ENCODE data around the gene MAGED4. TPM values are rescaled to one million over a fixed set of nuclear protein-coding genes. Genes with fewer than 3 reads are reported as not detected.
"Not testable (repeated sequence)": the region's sequence is repeated elsewhere in the genome, so short reads cannot be mapped to it uniquely, and the experiment has no call there.

The MAGED4 gene
- total and polyA plus RNA-seq, 2 donors from 2014 or later: 1.9 to 3.9 TPM

DNA sequence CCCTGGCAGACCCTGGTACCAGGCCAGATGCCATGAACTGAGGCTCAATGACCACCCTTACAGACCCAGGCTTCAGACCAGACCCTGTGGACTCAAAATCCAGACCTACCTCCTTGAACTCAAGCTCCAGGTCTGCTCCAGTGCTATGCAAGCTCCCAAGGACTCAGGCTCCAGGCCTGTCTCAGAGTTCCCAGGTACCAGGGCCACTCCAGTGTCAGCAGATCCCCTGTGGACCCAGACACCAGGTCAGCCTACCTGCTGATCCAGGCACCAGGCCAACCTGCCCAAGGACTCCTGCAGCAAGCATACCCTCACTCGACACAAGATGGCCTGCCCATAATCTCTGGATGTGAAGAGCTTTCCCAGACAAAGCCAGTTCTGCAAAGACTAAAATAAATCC lies 44.7 kb upstream of the MAGED4 start:
- H3K4me1 ChIP-seq (ENCODE audit: control insufficient read depth in 2 of 3, insufficient read depth in 2 of 3, low read depth in 1 of 3, low read length in 3 of 3): no peaks in the 10 kb centered on the region
- no peak overlapping the region for H3K9ac ChIP-seq (ENCODE audit: low read length in 3 of 3)
- no peak overlapping the region for H3K4me3 ChIP-seq (ENCODE audit: low read length in 3 of 3)
- H3K27me3 ChIP-seq (ENCODE audit: control insufficient read depth, insufficient read depth, low read length): no peaks in the 10 kb centered on the region
- intact Hi-C loops (cut with DNase I): no loop called here
- FAIRE-seq (no peak), DNase-seq (no peak)
- no peaks in the 10 kb centered on the region for H3K36me3 ChIP-seq (ENCODE audit: control insufficient read depth in 2 of 3, insufficient read depth in 3 of 3, low read length in 3 of 3)
- no peaks in the 10 kb centered on the region for H3K9me3 ChIP-seq (ENCODE audit: control insufficient read depth in 2 of 3, insufficient read depth in 1 of 3, low read length in 3 of 3)
- TF ChIP-seq, protein P1, sequence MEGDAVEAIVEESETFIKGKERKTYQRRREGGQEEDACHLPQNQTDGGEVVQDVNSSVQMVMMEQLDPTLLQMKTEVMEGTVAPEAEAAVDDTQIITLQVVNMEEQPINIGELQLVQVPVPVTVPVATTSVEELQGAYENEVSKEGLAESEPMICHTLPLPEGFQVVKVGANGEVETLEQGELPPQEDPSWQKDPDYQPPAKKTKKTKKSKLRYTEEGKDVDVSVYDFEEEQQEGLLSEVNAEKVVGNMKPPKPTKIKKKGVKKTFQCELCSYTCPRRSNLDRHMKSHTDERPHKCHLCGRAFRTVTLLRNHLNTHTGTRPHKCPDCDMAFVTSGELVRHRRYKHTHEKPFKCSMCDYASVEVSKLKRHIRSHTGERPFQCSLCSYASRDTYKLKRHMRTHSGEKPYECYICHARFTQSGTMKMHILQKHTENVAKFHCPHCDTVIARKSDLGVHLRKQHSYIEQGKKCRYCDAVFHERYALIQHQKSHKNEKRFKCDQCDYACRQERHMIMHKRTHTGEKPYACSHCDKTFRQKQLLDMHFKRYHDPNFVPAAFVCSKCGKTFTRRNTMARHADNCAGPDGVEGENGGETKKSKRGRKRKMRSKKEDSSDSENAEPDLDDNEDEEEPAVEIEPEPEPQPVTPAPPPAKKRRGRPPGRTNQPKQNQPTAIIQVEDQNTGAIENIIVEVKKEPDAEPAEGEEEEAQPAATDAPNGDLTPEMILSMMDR (IDR thresholded peaks at IDR 0.05; ENCODE audit: borderline replicate concordance, extremely low read depth, insufficient read depth): no peak
- no peak overlapping the region for H3K27ac ChIP-seq (ENCODE audit: low read depth in 2 of 2, low read length in 2 of 2)

DNA sequence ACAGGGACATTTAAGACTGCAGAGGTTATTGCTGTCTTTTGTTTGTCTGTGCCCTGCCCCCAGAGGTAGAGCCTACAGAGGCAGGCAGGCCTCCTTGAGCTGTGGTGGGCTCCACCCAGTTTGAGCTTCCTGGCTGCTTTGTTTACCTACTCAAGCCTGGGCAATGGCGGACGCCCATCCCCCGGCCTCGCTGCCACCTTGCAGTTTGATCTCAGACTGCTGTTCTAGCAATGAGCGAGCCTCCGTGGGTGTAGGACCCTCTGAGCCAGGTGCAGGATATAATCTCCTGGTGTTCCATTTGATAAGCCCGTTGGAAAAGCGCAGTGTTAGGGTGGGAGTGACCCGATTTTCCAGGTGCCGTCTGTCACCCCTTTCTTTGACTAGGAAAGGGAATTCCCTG lies 34.0 kb upstream of the MAGED4 start:
- H3K36me3 ChIP-seq (ENCODE audit: control insufficient read depth in 2 of 3, insufficient read depth in 3 of 3, low read length in 3 of 3); DNase-seq; FAIRE-seq; intact Hi-C loops (cut with DNase I); H3K9ac ChIP-seq (ENCODE audit: low read length in 3 of 3); H3K9me3 ChIP-seq (ENCODE audit: control insufficient read depth in 2 of 3, insufficient read depth in 1 of 3, low read length in 3 of 3); H3K4me1 ChIP-seq (ENCODE audit: control insufficient read depth in 2 of 3, insufficient read depth in 2 of 3, low read depth in 1 of 3, low read length in 3 of 3); H3K27me3 ChIP-seq (ENCODE audit: control insufficient read depth, insufficient read depth, low read length); H3K4me3 ChIP-seq (ENCODE audit: low read length in 3 of 3); H3K27ac ChIP-seq (ENCODE audit: low read depth in 2 of 2, low read length in 2 of 2): not testable (repeated sequence)

DNA sequence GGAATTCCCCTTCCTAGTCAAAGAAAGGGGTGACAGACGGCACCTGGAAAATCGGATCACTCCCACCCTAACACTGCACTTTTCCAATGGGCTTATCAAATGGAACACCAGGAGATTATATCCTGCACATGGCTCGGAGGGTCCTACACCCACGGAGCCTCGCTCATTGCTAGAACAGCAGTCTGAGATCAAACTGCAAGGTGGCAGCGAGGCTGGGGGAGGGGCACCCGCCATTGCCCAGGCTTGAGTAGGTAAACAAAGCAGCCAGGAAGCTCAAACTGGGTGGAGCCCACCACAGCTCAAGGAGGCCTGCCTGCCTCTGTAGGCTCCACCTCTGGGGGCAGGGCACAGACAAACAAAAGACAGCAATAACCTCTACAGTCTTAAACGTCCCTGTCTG lies 24.5 kb upstream of the MAGED4 start:
- FAIRE-seq; H3K27ac ChIP-seq (ENCODE audit: low read depth in 2 of 2, low read length in 2 of 2); intact Hi-C loops (cut with DNase I); H3K4me3 ChIP-seq (ENCODE audit: low read length in 3 of 3); H3K9ac ChIP-seq (ENCODE audit: low read length in 3 of 3); H3K27me3 ChIP-seq (ENCODE audit: control insufficient read depth, insufficient read depth, low read length); H3K36me3 ChIP-seq (ENCODE audit: control insufficient read depth in 2 of 3, insufficient read depth in 3 of 3, low read length in 3 of 3); H3K4me1 ChIP-seq (ENCODE audit: control insufficient read depth in 2 of 3, insufficient read depth in 2 of 3, low read depth in 1 of 3, low read length in 3 of 3); DNase-seq; H3K9me3 ChIP-seq (ENCODE audit: control insufficient read depth in 2 of 3, insufficient read depth in 1 of 3, low read length in 3 of 3): not testable (repeated sequence)

DNA sequence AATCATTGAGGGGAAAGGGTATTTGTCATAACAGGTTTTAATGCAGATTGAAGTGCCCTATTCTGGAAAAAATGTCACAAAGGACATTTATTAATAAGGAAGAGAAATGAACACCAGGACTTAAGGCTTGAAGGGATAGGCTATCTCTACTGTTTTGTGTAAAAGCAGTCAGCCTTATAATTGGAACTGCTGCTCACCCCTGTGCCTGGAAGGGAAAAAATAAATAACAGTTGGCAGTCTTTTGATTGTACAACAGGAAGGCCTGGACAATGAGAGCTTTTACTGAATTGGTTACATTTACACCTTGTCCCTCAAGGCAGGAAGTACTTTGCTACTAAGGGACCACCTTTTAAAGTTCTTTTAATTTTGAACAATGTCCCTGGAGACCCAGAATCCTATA lies 17.8 kb upstream of the MAGED4 start:
- H3K27me3 ChIP-seq (ENCODE audit: control insufficient read depth, insufficient read depth, low read length): no peaks in the 10 kb centered on the region
- no peaks in the 10 kb centered on the region for H3K4me1 ChIP-seq (ENCODE audit: control insufficient read depth in 2 of 3, insufficient read depth in 2 of 3, low read depth in 1 of 3, low read length in 3 of 3)
- FAIRE-seq (no peak), DNase-seq (no peak)
- intact Hi-C loops (cut with DNase I): no loop called here
- H3K9ac ChIP-seq (ENCODE audit: low read length in 3 of 3): no peak overlapping the region
- no peak overlapping the region for H3K4me3 ChIP-seq (ENCODE audit: low read length in 3 of 3)
- no peaks in the 10 kb centered on the region for H3K36me3 ChIP-seq (ENCODE audit: control insufficient read depth in 2 of 3, insufficient read depth in 3 of 3, low read length in 3 of 3)
- TF ChIP-seq, protein P1 (IDR thresholded peaks at IDR 0.05; ENCODE audit: borderline replicate concordance, extremely low read depth, insufficient read depth): no peak
- no peaks in the 10 kb centered on the region for H3K9me3 ChIP-seq (ENCODE audit: control insufficient read depth in 2 of 3, insufficient read depth in 1 of 3, low read length in 3 of 3)
- no peak overlapping the region for H3K27ac ChIP-seq (ENCODE audit: low read depth in 2 of 2, low read length in 2 of 2)

DNA sequence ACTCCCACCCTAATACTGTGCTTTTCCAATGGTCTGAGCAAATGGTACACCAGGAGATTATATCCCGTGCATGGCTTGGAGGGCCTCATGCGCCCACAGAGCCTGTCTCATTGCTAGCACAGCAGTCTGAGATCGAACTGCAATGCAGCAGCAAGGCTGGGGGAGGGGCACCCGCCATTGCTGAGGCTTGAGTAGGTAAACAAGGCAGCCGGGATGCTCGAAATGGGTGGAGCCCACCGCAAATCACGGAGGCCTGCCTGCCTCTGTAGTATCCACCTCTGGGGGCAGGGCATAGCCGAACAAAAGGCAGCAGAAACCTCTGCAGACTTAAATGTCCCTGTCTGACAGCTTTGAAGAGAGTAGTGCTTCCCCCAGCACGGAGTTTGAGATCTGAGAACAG lies 13.6 kb upstream of the MAGED4 start:
- intact Hi-C loops (cut with DNase I); H3K9me3 ChIP-seq (ENCODE audit: control insufficient read depth in 2 of 3, insufficient read depth in 1 of 3, low read length in 3 of 3); H3K4me1 ChIP-seq (ENCODE audit: control insufficient read depth in 2 of 3, insufficient read depth in 2 of 3, low read depth in 1 of 3, low read length in 3 of 3); H3K27me3 ChIP-seq (ENCODE audit: control insufficient read depth, insufficient read depth, low read length); H3K27ac ChIP-seq (ENCODE audit: low read depth in 2 of 2, low read length in 2 of 2); H3K9ac ChIP-seq (ENCODE audit: low read length in 3 of 3); H3K36me3 ChIP-seq (ENCODE audit: control insufficient read depth in 2 of 3, insufficient read depth in 3 of 3, low read length in 3 of 3); H3K4me3 ChIP-seq (ENCODE audit: low read length in 3 of 3); FAIRE-seq; DNase-seq: not testable (repeated sequence)

DNA sequence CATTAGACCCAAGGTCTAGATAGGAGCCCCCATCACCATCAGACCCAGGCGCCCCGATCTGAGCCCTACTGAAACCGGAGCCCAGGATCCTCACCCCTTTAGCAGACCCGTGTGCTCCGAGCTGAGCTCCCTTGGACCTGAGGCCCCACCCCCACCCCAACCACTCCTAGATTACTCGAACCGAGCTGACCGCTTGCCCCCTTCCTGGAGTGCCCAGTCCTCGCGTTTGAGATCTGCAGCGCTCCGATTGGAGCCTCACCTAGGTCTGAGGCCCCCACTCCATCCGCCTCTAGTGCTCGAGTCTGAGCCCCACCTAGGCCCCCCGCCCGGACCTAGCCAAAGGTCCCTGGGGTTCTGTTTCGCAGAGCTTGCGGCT lies 378 bp downstream of the MAGED4 start:
- H3K36me3 ChIP-seq (ENCODE audit: control insufficient read depth in 2 of 3, insufficient read depth in 3 of 3, low read length in 3 of 3); FAIRE-seq; H3K27me3 ChIP-seq (ENCODE audit: control insufficient read depth, insufficient read depth, low read length); H3K27ac ChIP-seq (ENCODE audit: low read depth in 2 of 2, low read length in 2 of 2); H3K9me3 ChIP-seq (ENCODE audit: control insufficient read depth in 2 of 3, insufficient read depth in 1 of 3, low read length in 3 of 3); intact Hi-C loops (cut with DNase I); H3K4me3 ChIP-seq (ENCODE audit: low read length in 3 of 3); DNase-seq; H3K9ac ChIP-seq (ENCODE audit: low read length in 3 of 3); H3K4me1 ChIP-seq (ENCODE audit: control insufficient read depth in 2 of 3, insufficient read depth in 2 of 3, low read depth in 1 of 3, low read length in 3 of 3): not testable (repeated sequence)

DNA sequence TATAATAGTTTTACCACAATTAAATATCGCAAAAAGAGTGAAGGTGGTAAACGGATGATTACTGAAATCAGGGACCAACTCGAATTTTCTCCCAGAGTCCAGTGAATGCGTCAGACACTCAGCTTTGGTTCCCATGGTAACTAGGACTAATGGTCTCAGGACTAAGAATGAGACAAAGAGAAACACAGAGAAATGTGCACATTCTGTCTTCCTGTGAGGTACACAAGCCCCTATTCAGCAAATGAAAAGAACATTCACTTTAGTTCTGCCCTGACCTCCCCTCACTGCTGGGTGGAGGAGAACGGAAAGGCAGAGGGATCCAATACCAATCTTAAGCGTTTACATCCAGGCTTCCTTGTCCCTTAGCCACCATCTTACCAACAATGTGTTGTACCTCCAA lies 26.7 kb downstream of the MAGED4 start:
- H3K9ac ChIP-seq (ENCODE audit: low read length in 3 of 3); H3K9me3 ChIP-seq (ENCODE audit: control insufficient read depth in 2 of 3, insufficient read depth in 1 of 3, low read length in 3 of 3); H3K36me3 ChIP-seq (ENCODE audit: control insufficient read depth in 2 of 3, insufficient read depth in 3 of 3, low read length in 3 of 3); H3K4me1 ChIP-seq (ENCODE audit: control insufficient read depth in 2 of 3, insufficient read depth in 2 of 3, low read depth in 1 of 3, low read length in 3 of 3); H3K27me3 ChIP-seq (ENCODE audit: control insufficient read depth, insufficient read depth, low read length); intact Hi-C loops (cut with DNase I); H3K27ac ChIP-seq (ENCODE audit: low read depth in 2 of 2, low read length in 2 of 2); DNase-seq; H3K4me3 ChIP-seq (ENCODE audit: low read length in 3 of 3); FAIRE-seq: not testable (repeated sequence)

Data from kidney (tissue), 14 donors.